Measurements from ENCODE around the gene IRX2.

The IRX2 gene

DNA sequence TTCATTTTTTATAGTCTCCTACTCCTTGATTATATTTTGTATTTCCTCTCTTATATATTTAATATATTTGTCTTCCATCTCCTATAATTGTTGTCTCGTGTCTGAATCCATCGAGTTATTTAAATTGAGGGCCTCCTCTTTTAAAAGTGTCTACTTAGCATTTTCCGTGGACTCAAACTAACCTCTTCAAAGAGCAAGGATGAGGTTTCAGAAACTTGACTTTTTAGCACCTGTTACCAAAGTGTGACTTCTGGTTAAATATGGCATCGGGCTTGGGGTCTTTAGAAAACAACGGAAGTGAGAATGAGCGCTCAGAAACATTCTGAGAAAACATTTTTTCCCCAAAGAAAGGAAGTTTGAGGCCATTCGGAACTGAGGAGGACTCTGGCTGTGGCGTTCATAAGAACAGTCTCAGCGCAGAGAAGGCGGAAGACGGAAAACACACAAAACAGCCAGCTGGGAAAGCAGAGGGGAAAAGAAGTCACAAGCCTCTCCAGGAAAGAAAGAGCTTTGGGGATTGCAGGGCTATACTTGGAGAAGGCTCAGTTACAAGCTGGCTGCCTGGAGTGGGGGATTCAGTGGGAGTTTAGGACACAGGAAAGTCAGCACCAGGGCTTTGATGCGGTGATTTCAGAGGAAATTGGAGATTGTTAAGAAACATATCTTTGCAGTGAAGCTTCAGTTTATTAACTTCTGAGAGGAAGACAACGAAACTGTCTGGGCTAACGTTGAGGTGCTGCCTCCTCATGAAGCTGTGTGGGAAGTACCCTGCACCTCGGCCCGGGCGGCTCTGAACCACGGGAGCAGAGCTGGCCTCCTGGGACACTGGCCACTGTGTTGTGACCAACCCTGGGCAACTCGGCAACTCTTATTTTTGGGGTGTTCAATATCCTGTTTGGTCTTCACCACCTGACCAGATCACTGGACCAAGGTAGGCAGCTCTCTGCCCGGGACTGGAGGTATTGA, 25.1 kb upstream of the IRX2 start:
- H3K27ac ChIP-seq = no peak overlapping the region
- H3K36me3 ChIP-seq (ENCODE audit: control insufficient read depth, insufficient read depth, low read length) = no peaks in the 10 kb centered on the region
- no peak overlapping the region for H3K9ac ChIP-seq
- no peaks in the 10 kb centered on the region for H3K27me3 ChIP-seq (ENCODE audit: control insufficient read depth, insufficient read depth, low read length)
- TF ChIP-seq CTCF (IDR thresholded peaks at IDR 0.05) = no peak
- H3K4me1 ChIP-seq = no peaks in the 10 kb centered on the region
- H3K9me3 ChIP-seq (ENCODE audit: control insufficient read depth, low read length) = no peaks in the 10 kb centered on the region
- no peaks in the 10 kb centered on the region for H3K79me2 ChIP-seq
- no peak overlapping the region for H3K4me2 ChIP-seq (ENCODE audit: low read length)
- no peak overlapping the region for H3K4me3 ChIP-seq (ENCODE audit: low read depth, low read length)
- no peak overlapping the region for H2AFZ ChIP-seq

GRCh38 chr5:2773327-2773726, 21.9 kb upstream of the IRX2 start:
- Histone ChIP-seq H3K27me3 (ENCODE audit: control insufficient read depth, insufficient read depth, low read length) (no peaks in the 10 kb centered on the region), H3K9me3 (ENCODE audit: control insufficient read depth, low read length) (peaks cover 1% of the 10 kb centered on the region), H3K9ac (no peak overlapping the region), H3K4me2 (ENCODE audit: low read length) (no peak overlapping the region), H3K36me3 (ENCODE audit: control insufficient read depth, insufficient read depth, low read length) (no peaks in the 10 kb centered on the region), H3K4me3 (ENCODE audit: low read depth, low read length) (no peak overlapping the region), H3K27ac (no peak overlapping the region), H3K79me2 (no peaks in the 10 kb centered on the region), H3K4me1 (no peaks in the 10 kb centered on the region), H2AFZ (no peak overlapping the region)
- no peak for TF ChIP-seq CTCF (IDR thresholded peaks at IDR 0.05)

DNA sequence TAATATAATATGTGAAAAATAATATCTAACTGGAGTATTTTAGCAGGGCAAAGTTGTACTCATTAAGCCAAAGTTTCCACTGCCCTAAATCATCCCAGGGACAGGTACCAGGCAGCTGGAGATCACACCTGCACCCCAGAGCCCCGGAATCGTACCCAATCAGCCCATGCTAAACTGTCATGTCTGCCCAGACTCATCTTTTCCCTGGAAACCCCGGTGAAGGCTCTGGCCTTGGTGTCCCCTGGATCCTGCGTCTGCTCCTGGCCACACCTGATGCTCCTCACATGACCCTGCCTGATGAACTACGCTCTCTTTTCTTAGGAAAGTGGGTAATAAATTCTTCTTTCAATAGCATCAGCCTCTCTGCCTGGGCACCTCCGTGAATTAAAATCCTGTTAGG, 15.6 kb upstream of the IRX2 start:
- Histone ChIP-seq H3K4me1 (no peaks in the 10 kb centered on the region), H3K4me3 (ENCODE audit: low read depth, low read length) (no peak overlapping the region), H3K79me2 (no peaks in the 10 kb centered on the region), H3K4me2 (ENCODE audit: low read length) (no peak overlapping the region), H3K9ac (no peak overlapping the region), H3K27ac (no peak overlapping the region), H3K27me3 (ENCODE audit: control insufficient read depth, insufficient read depth, low read length) (no peaks in the 10 kb centered on the region), H3K9me3 (ENCODE audit: control insufficient read depth, low read length) (peaks cover 3% of the 10 kb centered on the region), H3K36me3 (ENCODE audit: control insufficient read depth, insufficient read depth, low read length) (no peaks in the 10 kb centered on the region), H2AFZ (no peak overlapping the region)
- no peak for TF ChIP-seq CTCF (IDR thresholded peaks at IDR 0.05)

- no peak overlapping the region for H3K27ac ChIP-seq
- H3K4me2 ChIP-seq (ENCODE audit: low read length) = no peak overlapping the region
- TF ChIP-seq CTCF (IDR thresholded peaks at IDR 0.05) = no peak
- H3K4me1 ChIP-seq = no peaks in the 10 kb centered on the region
- H3K9me3 ChIP-seq (ENCODE audit: control insufficient read depth, low read length) = peaks cover 3% of the 10 kb centered on the region
- H3K79me2 ChIP-seq = no peaks in the 10 kb centered on the region
- H2AFZ ChIP-seq = no peak overlapping the region
- H3K9ac ChIP-seq = no peak overlapping the region
- no peak overlapping the region for H3K4me3 ChIP-seq (ENCODE audit: low read depth, low read length)
- H3K27me3 ChIP-seq (ENCODE audit: control insufficient read depth, insufficient read depth, low read length) = no peaks in the 10 kb centered on the region
- H3K36me3 ChIP-seq (ENCODE audit: control insufficient read depth, insufficient read depth, low read length) = no peaks in the 10 kb centered on the region
Observed at GRCh38 chr5:2764581-2764980, 13.1 kb upstream of the IRX2 start.

DNA sequence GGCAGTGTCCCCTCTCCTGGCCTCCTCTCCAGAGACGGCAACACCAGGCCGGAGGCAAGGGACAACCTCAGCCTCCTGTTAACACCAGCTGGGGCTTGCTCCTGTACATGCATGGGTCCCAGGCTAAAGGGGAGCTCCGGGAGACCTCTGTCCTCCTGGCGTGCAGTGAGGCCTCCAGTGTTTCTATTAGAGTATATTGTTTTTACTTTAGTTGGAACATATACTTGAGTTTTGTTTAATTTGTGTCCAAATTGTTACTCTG, 12.0 kb upstream of the IRX2 start:
- Histone ChIP-seq H3K9ac (no peak overlapping the region), H3K36me3 (ENCODE audit: control insufficient read depth, insufficient read depth, low read length) (no peaks in the 10 kb centered on the region), H2AFZ (no peak overlapping the region), H3K4me3 (ENCODE audit: low read depth, low read length) (no peak overlapping the region), H3K27ac (no peak overlapping the region), H3K79me2 (no peaks in the 10 kb centered on the region), H3K9me3 (ENCODE audit: control insufficient read depth, low read length) (peaks cover 3% of the 10 kb centered on the region), H3K27me3 (ENCODE audit: control insufficient read depth, insufficient read depth, low read length) (no peaks in the 10 kb centered on the region), H3K4me1 (no peaks in the 10 kb centered on the region), H3K4me2 (ENCODE audit: low read length) (no peak overlapping the region)
- no peak for TF ChIP-seq CTCF (IDR thresholded peaks at IDR 0.05)

Data from parathyroid adenoma (tissue), 2 donors.